B cell (primary cell): ENCODE data around the gene LRRN4CL. TPM values are rescaled to one million over a fixed set of nuclear protein-coding genes. Genes with fewer than 3 reads are reported as not detected.

Experiments
- ATAC-seq: fragments of 200-7000 bp; cut with Tn5 transposase; one replicate; pipeline ENCODE4 v1.10.0; 2021; ENCODE audit warnings: low read depth, mild to moderate bottlenecking, moderate number of reproducible peaks, moderate library complexity
- CTCF ChIA-PET: fragments of 350-600 bp; sonication (Branson Sonifier 250); formaldehyde crosslinking; loops from one replicate; lab custom pipeline; 2021; ENCODE audit warnings: antibody characterized with exemption, inconsistent platforms; lab: Charles Lee
- POLR2A ChIA-PET: fragments of 350-600 bp; sonication (Branson Sonifier 250); formaldehyde crosslinking; loops from one replicate; lab custom pipeline; 2021; ENCODE audit warnings: antibody characterized with exemption; lab: Charles Lee
- DNase-seq: peaks from one replicate; pipeline ENCODE4 v3.0.0; 2013
- H2AFZ ChIP-seq: 2 replicates; pipeline ENCODE4 v1.6.1; 2012; ENCODE audit warnings: mild to moderate bottlenecking, low read depth, low read length; ENCODE audit not compliant: insufficient read depth, poor library complexity, severe bottlenecking
- H3K27ac ChIP-seq, 2 donors: 1 replicate in 1 of 2; 2 replicates in 1 of 2; pipeline ENCODE4 v1.5.1; 2012 to 2013; ENCODE audit warnings: low read length in 2 of 2, mild to moderate bottlenecking in 2 of 2, moderate library complexity in 1 of 2
- H3K27me3 ChIP-seq, 4 experiments: fragments of 200-600 bp in 1 of 4; sonication (generic) in 1 of 4; replicated peaks in 1 of 4; 1 replicate in 2 of 4; 2 replicates in 2 of 4; pipeline versions ENCODE4 v1.6.1 to v1.7.0; 2013 to 2016; ENCODE audit warnings: low read length in 3 of 4, mild to moderate bottlenecking in 2 of 4, mixed read lengths in 1 of 4, moderate library complexity in 1 of 4; ENCODE audit not compliant: insufficient read depth in 4 of 4, control insufficient read depth in 3 of 4; ENCODE audit errors: control extremely low read depth in 1 of 4
- H3K36me3 ChIP-seq, 2 experiments: replicated peaks in 1 of 2; 1 replicate in 1 of 2; 2 replicates in 1 of 2; pipeline versions ENCODE4 v1.6.1 to v1.7.1; 2013; ENCODE audit warnings: low read length in 1 of 2; ENCODE audit not compliant: insufficient read depth in 2 of 2, control insufficient read depth in 1 of 2; ENCODE audit errors: control extremely low read depth in 1 of 2, extremely low read depth in 1 of 2
- H3K4me1 ChIP-seq, 2 donors: fragments of 200-600 bp in 1 of 2; sonication (generic) in 1 of 2; 1 replicate in 1 of 2; 2 replicates in 1 of 2; pipeline versions ENCODE4 v1.5.1 to v1.6.1; 2013 to 2017; ENCODE audit warnings: low read length in 2 of 2; ENCODE audit not compliant: control insufficient read depth in 2 of 2, insufficient read depth in 2 of 2
- H3K4me2 ChIP-seq: replicated peaks from 2 replicates; pipeline ENCODE3; 2012; ENCODE audit warnings: mild to moderate bottlenecking, low read depth, low read length; ENCODE audit not compliant: poor library complexity, severe bottlenecking
- H3K4me3 ChIP-seq, 5 experiments: fragments of 200-600 bp in 1 of 5; sonication (generic) in 1 of 5; 1 replicate in 3 of 5; 2 replicates in 2 of 5; pipeline versions ENCODE4 v1.5.1 to v1.7.0; 2011 to 2016; ENCODE audit warnings: low read length in 4 of 5, mild to moderate bottlenecking in 4 of 5, low read depth in 2 of 5, control low read depth in 1 of 5, moderate library complexity in 1 of 5; ENCODE audit not compliant: insufficient read depth in 1 of 5; ENCODE audit errors: control extremely low read depth in 1 of 5, extremely low read depth in 1 of 5
- H3K79me2 ChIP-seq: fragments of 200-600 bp; sonication (generic); one replicate; pipeline ENCODE4 v1.6.0; 2016; ENCODE audit warnings: low read length; ENCODE audit not compliant: control insufficient read depth, insufficient read depth
- H3K9ac ChIP-seq: fragments of 200-600 bp; sonication (generic); 2 replicates; pipeline ENCODE4 v1.6.1; 2017; ENCODE audit warnings: mild to moderate bottlenecking, low read length, moderate library complexity
- H3K9me3 ChIP-seq, 3 donors: one replicate each; pipeline versions ENCODE4 v1.6.1 to v1.7.1; 2013; ENCODE audit warnings: low read length in 2 of 3; ENCODE audit not compliant: control insufficient read depth in 2 of 3, insufficient read depth in 1 of 3; ENCODE audit errors: control extremely low read depth in 1 of 3
- H4K20me1 ChIP-seq: 2 replicates; pipeline ENCODE4 v1.6.0; 2012; ENCODE audit warnings: mild to moderate bottlenecking, low read length; ENCODE audit not compliant: insufficient read depth, control insufficient read depth, poor library complexity, severe bottlenecking
- H3K27ac Mint-ChIP-seq: one replicate; pipeline ENCODE4 v1.8.0; 2021; ENCODE audit warnings: mixed read lengths
- H3K27me3 Mint-ChIP-seq: one replicate; pipeline ENCODE4 v1.8.0; 2021; ENCODE audit warnings: mixed read lengths
- H3K4me1 Mint-ChIP-seq: one replicate; pipeline ENCODE4 v1.8.0; 2021; ENCODE audit warnings: mixed read lengths
- H3K4me3 Mint-ChIP-seq: one replicate; pipeline ENCODE4 v1.8.0; 2021; ENCODE audit warnings: mixed read lengths
- H3K9me3 Mint-ChIP-seq: one replicate; pipeline ENCODE4 v1.8.0; 2022; ENCODE audit warnings: mixed read lengths; ENCODE audit not compliant: insufficient read depth
- CTCF ChIP-seq: fragments of 200-600 bp; IDR thresholded peaks from one replicate; pipeline ENCODE4 v1.8.0; 2022; ENCODE audit warnings: antibody characterized with exemption, mild to moderate bottlenecking
- EZH2 ChIP-seq: IDR thresholded peaks from 2 replicates; pipeline ENCODE4 v1.6.1; 2012; ENCODE audit warnings: borderline replicate concordance, low read depth, mild to moderate bottlenecking, moderate library complexity, low read length; ENCODE audit not compliant: insufficient read depth, poor library complexity, severe bottlenecking
- WGBS: methylation state at CpG from one replicate; pipeline ENCODE4 v1.1.5; 2013; ENCODE audit warnings: missing lambda C conversion rate; ENCODE audit not compliant: insufficient coverage; 5-methylcytosine and 5-hydroxymethylcytosine counted together
- intact Hi-C: fragments of 100-400 bp; cut with micrococcal nuclease; formaldehyde crosslinking; loops from one replicate; pipeline ENCODE4 v1.10.0; 2022
- polyA plus RNA-seq: library from polyadenylated mRNA; depleted of rRNA; stranded (reverse); fragments of >200 nt; gene quantifications from 2 replicates; pipeline ENCODE4 v1.2.3, GENCODE V29; 2012
- total RNA-seq, 2 donors: library from RNA; stranded (reverse); fragments of 120-200 nt in 1 of 2; gene quantifications; 1 replicate in 1 of 2; 2 replicates in 1 of 2; pipeline versions ENCODE4 v1.2.3 to v1.2.4, GENCODE V29; 2013 to 2022

LRRN4CL gene
- total and polyA plus RNA-seq, 2 donors (not counting 1 experiment from before 2014, with no cell fraction given) = 0.03 to 0.25 TPM

- peak within 1 kb of the TSS; percentile 78 for H3K4me2 ChIP-seq
- H4K20me1 ChIP-seq = peaks cover 9% of the 10 kb centered on the region
- Mint-ChIP-seq H3K27ac (peak within 1 kb of the TSS; percentile 93), H3K4me1 (peaks cover 45% of the 10 kb centered on the region), H3K9me3 (no peaks in the 10 kb centered on the region), H3K4me3 (peak within 1 kb of the TSS; percentile 97), H3K27me3 (no peaks in the 10 kb centered on the region)
- H2AFZ ChIP-seq = peak within 1 kb of the TSS; percentile 96
- peak within 1 kb of the TSS; percentile 79 to 98 (median 91) for H3K4me3 ChIP-seq
- WGBS = under 1% methylated on average over 46 of the region's 47 CpGs
- H3K9me3 ChIP-seq = no peaks in the 10 kb centered on the region
- POLR2A ChIA-PET = interaction anchor here (0.6 to 3.6 kb wide), 29 partner anchors 8 to 1543 kb away, joined by 3 to 62 read pairs (median 6); partner anchors contain the start of genes B3GAT3, BSCL2, EEF1G and GANAB
- H3K79me2 ChIP-seq = peaks cover 50% of the 10 kb centered on the region
- DNase-seq (peak; percentile 95), ATAC-seq (peak; percentile 90)
- CTCF ChIA-PET = interaction anchor here (0.6 to 2.0 kb wide), 17 partner anchors 10 to 241 kb away, joined by 3 to 17 read pairs (median 4); partner anchors contain the start of genes B3GAT3, INTS5 and TUT1
- H3K27me3 ChIP-seq = no peaks in the 10 kb centered on the region
- peaks cover 17 to 35% of the 10 kb centered on the region in 2 donors for H3K4me1 ChIP-seq
- TF ChIP-seq EZH2 (no peak), CTCF (no peak)
- H3K9ac ChIP-seq = peak within 1 kb of the TSS; percentile 82
- H3K27ac ChIP-seq = peak within 1 kb of the TSS; percentile 73 to 81
- intact Hi-C loops = loop anchor here (1.0 to 2.0 kb wide), 7 partner anchors 12 to 74 kb away; partner anchors contain the start of genes EML3, GANAB, INTS5 and TUT1
- H3K36me3 ChIP-seq = peaks cover 5 to 19% of the 10 kb centered on the region in 2 experiments
These were observed 24.2 kb downstream of the LRRN4CL start, which contains the start of the genes C11orf98 and CSKMT for GRCh38 chr11:62665075-62665598. Gene C11orf98, minus strand, starts transcription at chr11:62665210. Its CDS starts 41 bp downstream, at chr11:62665169. Gene CSKMT, plus strand, starts transcription at chr11:62665312. Its CDS starts 568 bp downstream, at chr11:62665880.
